ENCODE measurements around the gene PAQR6. TPM values are rescaled to one million over a fixed set of nuclear protein-coding genes. Genes with fewer than 3 reads are reported as not detected.

Gene PAQR6
- total RNA-seq, 4 donors from 2014 or later, result 4.5 to 18.5 (median 7.2) TPM

DNA sequence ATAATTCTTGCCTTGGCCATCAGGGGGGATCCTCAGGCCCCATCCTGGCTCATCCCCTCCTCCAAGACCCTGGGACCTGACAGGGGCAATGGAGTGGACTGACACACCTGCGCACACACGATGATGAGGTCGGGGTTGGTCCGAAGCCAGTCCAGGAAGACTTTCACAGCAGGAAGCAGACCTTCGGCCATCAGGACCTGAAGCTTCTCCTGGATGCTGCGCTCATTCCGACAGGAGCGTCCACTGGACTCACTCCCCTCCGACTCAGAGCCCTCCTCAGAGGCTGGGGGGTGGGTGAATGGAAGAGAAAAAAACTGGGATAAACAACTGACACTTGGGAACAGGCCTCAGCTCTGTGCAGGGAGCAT is 15.4 kb upstream of the PAQR6 start:
- peak overlapping the region; percentile 45 for H3K27ac ChIP-seq
- peaks cover 13% of the 10 kb centered on the region for H3K4me1 ChIP-seq
- 87% methylated on average over 9 of the region's 9 CpGs for WGBS
- no peak overlapping the region for H3K4me3 ChIP-seq
- H3K27me3 ChIP-seq, result no peaks in the 10 kb centered on the region
- no peaks in the 10 kb centered on the region for H3K9me3 ChIP-seq
- DNase-seq (ENCODE audit: low spot score in 2 of 2), result no peak
- TF ChIP-seq EP300 (IDR thresholded peaks at IDR 0.05), result no peak
- H3K36me3 ChIP-seq, result peaks cover 94% of the 10 kb centered on the region

DNA sequence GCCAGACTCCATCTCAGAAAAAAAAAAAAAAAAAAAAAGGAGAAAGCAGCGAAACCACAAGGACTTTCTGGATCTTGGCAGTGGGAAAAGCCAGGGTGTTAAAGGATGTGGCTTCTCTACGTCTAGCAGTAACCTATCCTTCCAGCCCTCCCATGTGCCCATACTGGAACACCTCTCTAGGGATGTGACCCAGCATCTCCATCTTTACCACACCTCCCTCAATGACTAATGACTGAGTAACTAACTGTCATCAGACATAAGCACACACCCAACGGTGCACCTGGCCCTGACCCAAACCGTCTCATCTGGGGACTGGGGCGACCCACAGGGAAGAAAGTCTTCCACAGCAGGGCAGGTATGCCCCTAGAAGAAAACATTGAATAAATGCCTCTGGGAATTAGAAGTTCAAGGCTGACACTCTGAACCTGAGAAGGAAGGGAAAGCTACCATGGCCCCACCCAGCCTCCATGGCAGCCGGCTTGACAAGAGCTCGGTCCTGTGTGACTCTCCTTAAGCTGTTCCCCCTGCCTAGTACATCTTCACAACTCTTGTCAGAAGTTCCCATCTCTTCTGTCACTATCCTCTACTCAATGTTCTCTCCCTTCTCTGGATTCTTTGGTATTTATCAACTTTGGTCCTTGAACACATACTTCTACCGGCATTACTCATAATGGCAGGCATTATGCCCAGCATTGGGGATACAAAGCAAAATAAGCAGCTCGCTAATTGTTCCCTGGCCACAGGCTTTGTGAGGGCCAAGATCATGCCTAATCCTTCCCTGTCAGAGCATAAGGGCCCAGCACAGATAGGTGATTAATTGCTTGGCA is 14.8 kb upstream of the PAQR6 start:
- H3K36me3 ChIP-seq, result peaks cover 94% of the 10 kb centered on the region
- H3K27ac ChIP-seq, result peak overlapping the region; percentile 45

GRCh38 chr1:156260896-156261295 is 13.0 kb upstream of the PAQR6 start:
- H3K36me3 ChIP-seq, result peaks cover 93% of the 10 kb centered on the region
- peaks cover 13% of the 10 kb centered on the region for H3K4me1 ChIP-seq

More for the DNA sequence above, 14.8 kb upstream of the PAQR6 start:
- Histone ChIP-seq H3K27me3 (no peaks in the 10 kb centered on the region), H3K4me1 (peaks cover 13% of the 10 kb centered on the region), H3K9me3 (no peaks in the 10 kb centered on the region), H3K4me3 (no peak overlapping the region)
- no peak for DNase-seq (ENCODE audit: low spot score in 2 of 2)
- TF ChIP-seq POLR2AphosphoS5 (IDR thresholded peaks at IDR 0.05) (peak in 1 of 3 donors; percentile 35), POLR2A (IDR thresholded peaks at IDR 0.05) (no peak), CTCF (IDR thresholded peaks at IDR 0.05) (no peak), EP300 (IDR thresholded peaks at IDR 0.05) (no peak)
- 54% methylated on average over 9 of the region's 9 CpGs for WGBS

GRCh38 chr1:156259805-156260204 is 11.9 kb upstream of the PAQR6 start:
- no peak overlapping the region for H3K27ac ChIP-seq
- no peak for DNase-seq (ENCODE audit: low spot score in 2 of 2)
- no peaks in the 10 kb centered on the region for H3K9me3 ChIP-seq
- no peaks in the 10 kb centered on the region for H3K27me3 ChIP-seq
- WGBS, result 85% methylated on average over 3 of the region's 3 CpGs
- no peak for TF ChIP-seq POLR2A (IDR thresholded peaks at IDR 0.05)
- no peak for TF ChIP-seq EP300 (IDR thresholded peaks at IDR 0.05)
- no peak for TF ChIP-seq CTCF (IDR thresholded peaks at IDR 0.05)
- no peak for TF ChIP-seq POLR2AphosphoS5 (IDR thresholded peaks at IDR 0.05)
- peaks cover 90% of the 10 kb centered on the region for H3K36me3 ChIP-seq
- H3K4me3 ChIP-seq, result no peak overlapping the region
- H3K4me1 ChIP-seq, result peaks cover 13% of the 10 kb centered on the region

More at GRCh38 chr1:156260896-156261295, 13.0 kb upstream of the PAQR6 start:
- no peak for TF ChIP-seq POLR2AphosphoS5 (IDR thresholded peaks at IDR 0.05)
- no peak for TF ChIP-seq CTCF (IDR thresholded peaks at IDR 0.05)
- TF ChIP-seq EP300 (IDR thresholded peaks at IDR 0.05), result no peak
- no peak for DNase-seq (ENCODE audit: low spot score in 2 of 2)
- Histone ChIP-seq H3K4me3 (no peak overlapping the region), H3K9me3 (no peaks in the 10 kb centered on the region), H3K27ac (no peak overlapping the region), H3K27me3 (no peaks in the 10 kb centered on the region)
- 73% methylated on average over 2 of the region's 2 CpGs for WGBS

DNA sequence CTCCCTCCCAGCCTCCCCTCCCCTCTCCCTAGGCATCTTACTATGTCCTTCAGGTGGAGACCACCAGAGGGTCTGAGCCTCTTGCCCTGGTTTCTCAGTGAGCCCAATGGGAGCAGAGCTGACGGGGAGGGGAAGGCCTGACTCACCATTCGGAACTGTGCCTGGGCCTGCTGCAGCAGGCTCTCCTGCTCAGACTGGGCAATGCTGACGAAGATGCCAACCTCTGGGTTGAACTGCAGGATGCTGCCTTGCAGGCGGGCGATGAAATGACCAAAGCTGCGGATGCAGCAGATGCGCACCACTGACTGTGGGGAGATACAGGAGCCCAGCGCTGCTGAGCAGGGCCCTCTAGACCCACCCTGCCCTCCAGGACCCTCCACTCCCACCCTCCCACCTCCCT is 11.0 kb upstream of the PAQR6 start:
- Histone ChIP-seq H3K4me3 (no peak overlapping the region), H3K27ac (no peak overlapping the region), H3K9me3 (no peaks in the 10 kb centered on the region), H3K36me3 (peaks cover 89% of the 10 kb centered on the region), H3K4me1 (peaks cover 13% of the 10 kb centered on the region), H3K27me3 (no peaks in the 10 kb centered on the region)
- TF ChIP-seq POLR2A (IDR thresholded peaks at IDR 0.05) (no peak), POLR2AphosphoS5 (IDR thresholded peaks at IDR 0.05) (no peak), CTCF (IDR thresholded peaks at IDR 0.05) (no peak)
- WGBS, result 62% methylated on average over 7 of the region's 8 CpGs
- DNase-seq (ENCODE audit: low spot score in 2 of 2), result no peak
